ENCODE measurements around the gene TRMT10B.
"Not testable (repeated sequence)": the region's sequence is repeated elsewhere in the genome, so short reads cannot be mapped to it uniquely, and the experiment has no call there.

The TRMT10B gene

GRCh38 chr9:37796232-37796631, 42.6 kb downstream of the TRMT10B start:
- H3K4me3 ChIP-seq (ENCODE audit: insufficient read depth, low read depth, low read length), result no peak overlapping the region
- no peaks in the 10 kb centered on the region for H3K9me3 ChIP-seq (ENCODE audit: control insufficient read depth, low read length)
- no peaks in the 10 kb centered on the region for H3K4me1 ChIP-seq (ENCODE audit: control insufficient read depth, insufficient read depth, low read length)
- no peak overlapping the region for H3K27ac ChIP-seq (ENCODE audit: insufficient read depth, low read depth, low read length, poor library complexity, severe bottlenecking)
- H3K36me3 ChIP-seq (ENCODE audit: control insufficient read depth, insufficient read depth, low read length), result no peaks in the 10 kb centered on the region
- WGBS, 2 experiments, result 72 to 100% methylated on average over 1 to 2 of the region's 2 CpGs
- H3K27me3 ChIP-seq (ENCODE audit: control insufficient read depth, insufficient read depth, low read length, poor library complexity, severe bottlenecking), result no peaks in the 10 kb centered on the region

- Histone ChIP-seq H3K36me3 (ENCODE audit: control insufficient read depth, insufficient read depth, low read length) (no peaks in the 10 kb centered on the region), H3K27me3 (ENCODE audit: control insufficient read depth, insufficient read depth, low read length, poor library complexity, severe bottlenecking) (no peaks in the 10 kb centered on the region), H3K9me3 (ENCODE audit: control insufficient read depth, low read length) (no peaks in the 10 kb centered on the region), H3K4me3 (ENCODE audit: insufficient read depth, low read depth, low read length) (no peak overlapping the region), H3K4me1 (ENCODE audit: control insufficient read depth, insufficient read depth, low read length) (peaks cover 7% of the 10 kb centered on the region), H3K27ac (ENCODE audit: insufficient read depth, low read depth, low read length, poor library complexity, severe bottlenecking) (no peak overlapping the region)
- WGBS, 2 experiments, result 97 to 100% methylated on average over 1 of the region's 1 CpG
These were observed 45.1 kb downstream of the TRMT10B start for GRCh38 chr9:37798677-37799076.

GRCh38 chr9:37800631-37801286, 47.2 kb downstream of the TRMT10B start, which contains the start of gene DCAF10:
TSS of gene DCAF10 (plus strand) at chr9:37800797. CDS start at chr9:37800867, 70 bp downstream.
- no peaks in the 10 kb centered on the region for H3K9me3 ChIP-seq (ENCODE audit: control insufficient read depth, low read length)
- H3K36me3 ChIP-seq (ENCODE audit: control insufficient read depth, insufficient read depth, low read length), result no peaks in the 10 kb centered on the region
- peaks cover 7% of the 10 kb centered on the region for H3K4me1 ChIP-seq (ENCODE audit: control insufficient read depth, insufficient read depth, low read length)
- peak within 1 kb of the TSS; percentile 62 for H3K27ac ChIP-seq (ENCODE audit: insufficient read depth, low read depth, low read length, poor library complexity, severe bottlenecking)
- peak within 1 kb of the TSS; percentile 66 for H3K4me3 ChIP-seq (ENCODE audit: insufficient read depth, low read depth, low read length)
- 0% methylated on average over 72 of the region's 72 CpGs for WGBS, 2 experiments
- H3K27me3 ChIP-seq (ENCODE audit: control insufficient read depth, insufficient read depth, low read length, poor library complexity, severe bottlenecking), result no peaks in the 10 kb centered on the region

GRCh38 chr9:37801287-37801850, 47.8 kb downstream of the TRMT10B start:
- Histone ChIP-seq H3K9me3 (ENCODE audit: control insufficient read depth, low read length) (no peaks in the 10 kb centered on the region), H3K27ac (ENCODE audit: insufficient read depth, low read depth, low read length, poor library complexity, severe bottlenecking) (no peak overlapping the region), H3K27me3 (ENCODE audit: control insufficient read depth, insufficient read depth, low read length, poor library complexity, severe bottlenecking) (no peaks in the 10 kb centered on the region), H3K4me3 (ENCODE audit: insufficient read depth, low read depth, low read length) (peak overlapping the region; percentile 66), H3K4me1 (ENCODE audit: control insufficient read depth, insufficient read depth, low read length) (peaks cover 7% of the 10 kb centered on the region), H3K36me3 (ENCODE audit: control insufficient read depth, insufficient read depth, low read length) (no peaks in the 10 kb centered on the region)
- 1 to 2% methylated on average over 45 of the region's 45 CpGs for WGBS, 2 experiments

- Histone ChIP-seq H3K27me3 (ENCODE audit: control insufficient read depth, insufficient read depth, low read length, poor library complexity, severe bottlenecking) (no peaks in the 10 kb centered on the region), H3K4me3 (ENCODE audit: insufficient read depth, low read depth, low read length) (peak overlapping the region; percentile 66), H3K27ac (ENCODE audit: insufficient read depth, low read depth, low read length, poor library complexity, severe bottlenecking) (no peak overlapping the region), H3K36me3 (ENCODE audit: control insufficient read depth, insufficient read depth, low read length) (no peaks in the 10 kb centered on the region), H3K9me3 (ENCODE audit: control insufficient read depth, low read length) (no peaks in the 10 kb centered on the region), H3K4me1 (ENCODE audit: control insufficient read depth, insufficient read depth, low read length) (peaks cover 7% of the 10 kb centered on the region)
- WGBS, 2 experiments, result 65 to 66% methylated on average over 10 of the region's 10 CpGs
These were observed 48.5 kb downstream of the TRMT10B start for GRCh38 chr9:37801959-37802711.

- Histone ChIP-seq H3K9me3 (ENCODE audit: control insufficient read depth, low read length) (no peaks in the 10 kb centered on the region), H3K4me3 (ENCODE audit: insufficient read depth, low read depth, low read length) (no peak overlapping the region), H3K4me1 (ENCODE audit: control insufficient read depth, insufficient read depth, low read length) (peaks cover 7% of the 10 kb centered on the region), H3K27ac (ENCODE audit: insufficient read depth, low read depth, low read length, poor library complexity, severe bottlenecking) (no peak overlapping the region), H3K36me3 (ENCODE audit: control insufficient read depth, insufficient read depth, low read length) (no peaks in the 10 kb centered on the region), H3K27me3 (ENCODE audit: control insufficient read depth, insufficient read depth, low read length, poor library complexity, severe bottlenecking) (no peaks in the 10 kb centered on the region)
- 81 to 83% methylated on average over 4 of the region's 4 CpGs for WGBS, 2 experiments
These were observed 52.7 kb downstream of the TRMT10B start for GRCh38 chr9:37806271-37806670.

- H3K4me3 ChIP-seq (ENCODE audit: insufficient read depth, low read depth, low read length); H3K27ac ChIP-seq (ENCODE audit: insufficient read depth, low read depth, low read length, poor library complexity, severe bottlenecking); H3K4me1 ChIP-seq (ENCODE audit: control insufficient read depth, insufficient read depth, low read length); H3K36me3 ChIP-seq (ENCODE audit: control insufficient read depth, insufficient read depth, low read length); H3K27me3 ChIP-seq (ENCODE audit: control insufficient read depth, insufficient read depth, low read length, poor library complexity, severe bottlenecking); H3K9me3 ChIP-seq (ENCODE audit: control insufficient read depth, low read length): not testable (repeated sequence)
- 93 to 95% methylated on average over 15 of the region's 15 CpGs for WGBS, 2 experiments
These were observed 56.1 kb downstream of the TRMT10B start for GRCh38 chr9:37809676-37810075.

- no peaks in the 10 kb centered on the region for H3K4me1 ChIP-seq (ENCODE audit: control insufficient read depth, insufficient read depth, low read length)
- no peaks in the 10 kb centered on the region for H3K9me3 ChIP-seq (ENCODE audit: control insufficient read depth, low read length)
- H3K27ac ChIP-seq (ENCODE audit: insufficient read depth, low read depth, low read length, poor library complexity, severe bottlenecking), result no peak overlapping the region
- 90 to 95% methylated on average over 6 of the region's 6 CpGs for WGBS, 2 experiments
- no peak overlapping the region for H3K4me3 ChIP-seq (ENCODE audit: insufficient read depth, low read depth, low read length)
- H3K27me3 ChIP-seq (ENCODE audit: control insufficient read depth, insufficient read depth, low read length, poor library complexity, severe bottlenecking), result no peaks in the 10 kb centered on the region
- H3K36me3 ChIP-seq (ENCODE audit: control insufficient read depth, insufficient read depth, low read length), result no peaks in the 10 kb centered on the region
These were observed 58.4 kb downstream of the TRMT10B start for GRCh38 chr9:37811906-37812476.

GRCh38 chr9:37812773-37813379, 59.3 kb downstream of the TRMT10B start:
- Histone ChIP-seq H3K4me3 (ENCODE audit: insufficient read depth, low read depth, low read length) (no peak overlapping the region), H3K36me3 (ENCODE audit: control insufficient read depth, insufficient read depth, low read length) (no peaks in the 10 kb centered on the region), H3K27ac (ENCODE audit: insufficient read depth, low read depth, low read length, poor library complexity, severe bottlenecking) (no peak overlapping the region)

GRCh38 chr9:37818849-37819248, 65.2 kb downstream of the TRMT10B start:
- WGBS, 2 experiments, result 86 to 92% methylated on average over 2 of the region's 2 CpGs
- H3K4me3 ChIP-seq (ENCODE audit: insufficient read depth, low read depth, low read length), result no peak overlapping the region
- no peaks in the 10 kb centered on the region for H3K4me1 ChIP-seq (ENCODE audit: control insufficient read depth, insufficient read depth, low read length)
- no peaks in the 10 kb centered on the region for H3K9me3 ChIP-seq (ENCODE audit: control insufficient read depth, low read length)
- no peaks in the 10 kb centered on the region for H3K27me3 ChIP-seq (ENCODE audit: control insufficient read depth, insufficient read depth, low read length, poor library complexity, severe bottlenecking)
- no peaks in the 10 kb centered on the region for H3K36me3 ChIP-seq (ENCODE audit: control insufficient read depth, insufficient read depth, low read length)
- no peak overlapping the region for H3K27ac ChIP-seq (ENCODE audit: insufficient read depth, low read depth, low read length, poor library complexity, severe bottlenecking)

More at GRCh38 chr9:37812773-37813379, 59.3 kb downstream of the TRMT10B start:
- no peaks in the 10 kb centered on the region for H3K9me3 ChIP-seq (ENCODE audit: control insufficient read depth, low read length)
- no peaks in the 10 kb centered on the region for H3K27me3 ChIP-seq (ENCODE audit: control insufficient read depth, insufficient read depth, low read length, poor library complexity, severe bottlenecking)
- 97 to 99% methylated on average over 3 to 4 of the region's 5 CpGs for WGBS, 2 experiments
- H3K4me1 ChIP-seq (ENCODE audit: control insufficient read depth, insufficient read depth, low read length), result no peaks in the 10 kb centered on the region
